Loucy (cell line): Measurements from ENCODE around the gene HHLA2.

Source experiments
- H2AFZ ChIP-seq: fragments of 200-600 bp; sonication (generic); 2 replicates; pipeline ENCODE4 v1.6.0; 2016; ENCODE audit warnings: antibody characterized with exemption, mild to moderate bottlenecking, low read length, moderate library complexity
- H3F3A ChIP-seq: fragments of 200-600 bp; 2 replicates; pipeline ENCODE4 v1.6.0; 2016; ENCODE audit warnings: antibody characterized with exemption, low read depth, mild to moderate bottlenecking
- H3K27me3 ChIP-seq: fragments of 200-600 bp; sonication (generic); 2 replicates; pipeline ENCODE4 v1.6.1; 2014; ENCODE audit warnings: low read length, mild to moderate bottlenecking; ENCODE audit not compliant: insufficient read depth, poor library complexity, severe bottlenecking
- H3K36me3 ChIP-seq: fragments of 200-600 bp; sonication (generic); 2 replicates; pipeline ENCODE4 v1.6.1; 2016; ENCODE audit warnings: low read length; ENCODE audit not compliant: insufficient read depth
- H3K4me1 ChIP-seq: fragments of 200-600 bp; sonication (generic); 2 replicates; pipeline ENCODE4 v1.5.1; 2014; ENCODE audit warnings: low read length, mild to moderate bottlenecking; ENCODE audit not compliant: insufficient read depth, poor library complexity, severe bottlenecking
- H3K4me2 ChIP-seq: fragments of 200-600 bp; sonication (generic); 2 replicates; pipeline ENCODE4 v1.6.0; 2014; ENCODE audit warnings: antibody characterized with exemption, low read length, low read depth, mild to moderate bottlenecking; ENCODE audit not compliant: poor library complexity, severe bottlenecking
- H3K4me3 ChIP-seq: fragments of 200-600 bp; sonication (generic); 2 replicates; pipeline ENCODE4 v1.5.1; 2014; ENCODE audit warnings: low read length, mild to moderate bottlenecking, mixed read lengths; ENCODE audit not compliant: poor library complexity, severe bottlenecking
- H3K79me2 ChIP-seq: fragments of 200-600 bp; sonication (generic); 2 replicates; pipeline ENCODE4 v1.6.1; 2014; ENCODE audit warnings: low read length; ENCODE audit not compliant: insufficient read depth
- H3K9ac ChIP-seq: fragments of 200-600 bp; sonication (generic); 2 replicates; pipeline ENCODE4 v1.6.0; 2014; ENCODE audit warnings: mild to moderate bottlenecking, low read depth, low read length, moderate library complexity; ENCODE audit not compliant: poor library complexity, severe bottlenecking
- H3K9me2 ChIP-seq: fragments of 200-600 bp; sonication (generic); replicated peaks from 2 replicates; pipeline ENCODE4 v1.6.1; 2016; ENCODE audit warnings: low read depth, low read length, mixed read lengths
- H3K9me3 ChIP-seq: fragments of 200-600 bp; sonication (generic); 2 replicates; pipeline ENCODE4 v1.6.1; 2014; ENCODE audit warnings: mild to moderate bottlenecking, antibody characterized with exemption, low read length, low read depth; ENCODE audit not compliant: insufficient read depth
- H4K20me1 ChIP-seq: fragments of 200-600 bp; sonication (generic); 2 replicates; pipeline ENCODE4 v1.6.0; 2014; ENCODE audit warnings: antibody characterized with exemption, low read length, mild to moderate bottlenecking; ENCODE audit not compliant: insufficient read depth, poor library complexity, severe bottlenecking
- EZH2phosphoT487 ChIP-seq: fragments of 200-600 bp; IDR thresholded peaks from 2 replicates; pipeline ENCODE4 v1.6.1; 2018; ENCODE audit warnings: antibody characterized with exemption, mild to moderate bottlenecking, moderate library complexity, borderline replicate concordance
- TF ChIP-seq, protein P1 (sequence below): fragments of 200-600 bp; sonication (generic); conservative IDR thresholded peaks from 2 replicates; pipeline ENCODE4 v1.5.1; 2014; ENCODE audit warnings: mild to moderate bottlenecking, antibody characterized with exemption, low read length

The HHLA2 gene

GRCh38 chr3:108394563-108394962, 98.2 kb downstream of the HHLA2 start:
- H3K4me2 ChIP-seq: peak overlapping the region; percentile 41
- no peaks in the 10 kb centered on the region for H3K79me2 ChIP-seq
- peaks cover 22% of the 10 kb centered on the region for H3K4me1 ChIP-seq
- no peak overlapping the region for H3K9ac ChIP-seq
- no peaks in the 10 kb centered on the region for H3F3A ChIP-seq
- H3K36me3 ChIP-seq: no peaks in the 10 kb centered on the region
- no peaks in the 10 kb centered on the region for H4K20me1 ChIP-seq
- no peak overlapping the region for H2AFZ ChIP-seq
- H3K9me2 ChIP-seq: no peaks in the 10 kb centered on the region
- peak overlapping the region; percentile 19 for H3K4me3 ChIP-seq
- H3K9me3 ChIP-seq: no peaks in the 10 kb centered on the region
- no peaks in the 10 kb centered on the region for H3K27me3 ChIP-seq
- no peak for TF ChIP-seq EZH2phosphoT487
- TF ChIP-seq, protein P1, sequence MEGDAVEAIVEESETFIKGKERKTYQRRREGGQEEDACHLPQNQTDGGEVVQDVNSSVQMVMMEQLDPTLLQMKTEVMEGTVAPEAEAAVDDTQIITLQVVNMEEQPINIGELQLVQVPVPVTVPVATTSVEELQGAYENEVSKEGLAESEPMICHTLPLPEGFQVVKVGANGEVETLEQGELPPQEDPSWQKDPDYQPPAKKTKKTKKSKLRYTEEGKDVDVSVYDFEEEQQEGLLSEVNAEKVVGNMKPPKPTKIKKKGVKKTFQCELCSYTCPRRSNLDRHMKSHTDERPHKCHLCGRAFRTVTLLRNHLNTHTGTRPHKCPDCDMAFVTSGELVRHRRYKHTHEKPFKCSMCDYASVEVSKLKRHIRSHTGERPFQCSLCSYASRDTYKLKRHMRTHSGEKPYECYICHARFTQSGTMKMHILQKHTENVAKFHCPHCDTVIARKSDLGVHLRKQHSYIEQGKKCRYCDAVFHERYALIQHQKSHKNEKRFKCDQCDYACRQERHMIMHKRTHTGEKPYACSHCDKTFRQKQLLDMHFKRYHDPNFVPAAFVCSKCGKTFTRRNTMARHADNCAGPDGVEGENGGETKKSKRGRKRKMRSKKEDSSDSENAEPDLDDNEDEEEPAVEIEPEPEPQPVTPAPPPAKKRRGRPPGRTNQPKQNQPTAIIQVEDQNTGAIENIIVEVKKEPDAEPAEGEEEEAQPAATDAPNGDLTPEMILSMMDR: no peak

DNA sequence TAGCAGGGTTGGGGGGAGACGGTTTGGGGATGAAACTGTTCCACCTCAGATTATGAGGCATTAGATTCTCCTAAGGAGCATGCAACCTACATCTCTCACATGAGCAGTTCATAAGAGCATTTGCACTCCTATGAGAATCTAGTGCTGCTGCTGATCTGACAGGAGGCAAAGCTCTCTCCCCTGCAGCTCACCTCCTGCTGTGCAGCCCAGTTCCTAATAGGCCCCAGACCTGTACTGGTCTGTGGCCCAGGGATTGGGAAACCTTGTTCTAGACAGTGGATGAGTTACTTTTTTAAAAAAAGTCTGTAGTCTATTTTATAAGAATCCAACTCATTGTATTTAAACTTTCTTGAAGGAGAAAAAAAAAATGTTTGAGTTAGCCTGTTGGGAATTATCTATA, 100.0 kb downstream of the HHLA2 start:
- TF ChIP-seq EZH2phosphoT487: no peak
- TF ChIP-seq, protein P1: no peak
- Histone ChIP-seq H3K9ac (no peak overlapping the region), H3F3A (no peaks in the 10 kb centered on the region), H4K20me1 (no peaks in the 10 kb centered on the region), H3K4me1 (peaks cover 22% of the 10 kb centered on the region), H3K79me2 (no peaks in the 10 kb centered on the region), H3K4me2 (no peak overlapping the region), H3K9me2 (no peaks in the 10 kb centered on the region), H3K36me3 (no peaks in the 10 kb centered on the region), H2AFZ (no peak overlapping the region), H3K4me3 (no peak overlapping the region), H3K27me3 (no peaks in the 10 kb centered on the region), H3K9me3 (no peaks in the 10 kb centered on the region)

DNA sequence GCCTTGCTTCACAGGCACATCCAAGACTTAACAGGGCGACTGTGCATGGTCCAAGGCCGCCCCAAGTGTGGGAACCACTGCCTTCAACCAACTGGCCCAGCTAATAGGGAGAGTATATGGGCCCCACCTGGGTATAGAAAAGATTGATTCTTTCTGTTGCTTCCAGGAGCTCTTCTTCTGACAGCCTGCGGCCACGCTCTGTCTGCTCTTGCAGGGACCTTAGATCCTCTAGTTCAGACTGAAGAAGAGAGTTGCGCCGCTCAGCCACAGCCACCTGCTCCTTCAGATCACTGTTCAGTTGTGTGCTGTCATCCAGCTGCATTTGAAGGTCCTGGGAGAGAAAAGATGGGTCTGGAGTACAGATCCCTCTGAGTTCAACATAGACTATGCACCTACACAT, 102.2 kb downstream of the HHLA2 start:
- no peaks in the 10 kb centered on the region for H4K20me1 ChIP-seq
- H3K9me3 ChIP-seq: no peaks in the 10 kb centered on the region
- H3F3A ChIP-seq: no peaks in the 10 kb centered on the region
- no peak for TF ChIP-seq EZH2phosphoT487
- TF ChIP-seq, protein P1: no peak
- no peaks in the 10 kb centered on the region for H3K36me3 ChIP-seq
- no peaks in the 10 kb centered on the region for H3K27me3 ChIP-seq
- H3K9ac ChIP-seq: no peak overlapping the region
- H3K4me2 ChIP-seq: no peak overlapping the region
- H3K79me2 ChIP-seq: no peaks in the 10 kb centered on the region
- H3K9me2 ChIP-seq: no peaks in the 10 kb centered on the region
- peaks cover 16% of the 10 kb centered on the region for H3K4me1 ChIP-seq
- no peak overlapping the region for H2AFZ ChIP-seq
- no peak overlapping the region for H3K4me3 ChIP-seq
